Measurements from ENCODE around the gene MYOF.

DNA sequence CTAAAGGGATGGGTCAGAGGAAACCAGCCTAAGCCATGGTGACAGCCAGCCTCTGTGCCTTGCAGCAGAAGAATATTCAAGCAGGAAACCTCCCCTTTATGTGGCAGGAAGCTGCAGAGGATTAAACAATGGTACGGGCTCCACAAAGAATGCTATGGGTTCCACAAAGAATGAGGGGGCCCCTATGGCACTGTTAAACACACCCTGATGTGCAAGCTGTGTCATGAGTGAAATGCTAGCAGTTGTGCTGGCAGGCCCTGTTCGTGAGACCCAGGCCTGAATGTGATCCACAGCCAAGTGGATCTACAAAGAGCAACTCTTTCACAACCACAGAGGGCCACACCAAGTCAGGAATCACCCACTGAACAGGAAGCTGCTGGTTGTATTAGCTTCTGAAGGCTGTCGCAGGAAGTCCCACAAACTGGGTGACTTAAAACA, 68.9 kb downstream of the MYOF start:
- TF ChIP-seq POLR2A (IDR thresholded peaks at IDR 0.05; ENCODE audit: low read depth, low read length) (no peak), TAF1 (IDR thresholded peaks at IDR 0.05; ENCODE audit: low read depth, low read length) (no peak), POLR2AphosphoS5 (IDR thresholded peaks at IDR 0.05; ENCODE audit: low read depth, low read length) (no peak)
